ENCODE results near the gene PRRC2B.

DNA sequence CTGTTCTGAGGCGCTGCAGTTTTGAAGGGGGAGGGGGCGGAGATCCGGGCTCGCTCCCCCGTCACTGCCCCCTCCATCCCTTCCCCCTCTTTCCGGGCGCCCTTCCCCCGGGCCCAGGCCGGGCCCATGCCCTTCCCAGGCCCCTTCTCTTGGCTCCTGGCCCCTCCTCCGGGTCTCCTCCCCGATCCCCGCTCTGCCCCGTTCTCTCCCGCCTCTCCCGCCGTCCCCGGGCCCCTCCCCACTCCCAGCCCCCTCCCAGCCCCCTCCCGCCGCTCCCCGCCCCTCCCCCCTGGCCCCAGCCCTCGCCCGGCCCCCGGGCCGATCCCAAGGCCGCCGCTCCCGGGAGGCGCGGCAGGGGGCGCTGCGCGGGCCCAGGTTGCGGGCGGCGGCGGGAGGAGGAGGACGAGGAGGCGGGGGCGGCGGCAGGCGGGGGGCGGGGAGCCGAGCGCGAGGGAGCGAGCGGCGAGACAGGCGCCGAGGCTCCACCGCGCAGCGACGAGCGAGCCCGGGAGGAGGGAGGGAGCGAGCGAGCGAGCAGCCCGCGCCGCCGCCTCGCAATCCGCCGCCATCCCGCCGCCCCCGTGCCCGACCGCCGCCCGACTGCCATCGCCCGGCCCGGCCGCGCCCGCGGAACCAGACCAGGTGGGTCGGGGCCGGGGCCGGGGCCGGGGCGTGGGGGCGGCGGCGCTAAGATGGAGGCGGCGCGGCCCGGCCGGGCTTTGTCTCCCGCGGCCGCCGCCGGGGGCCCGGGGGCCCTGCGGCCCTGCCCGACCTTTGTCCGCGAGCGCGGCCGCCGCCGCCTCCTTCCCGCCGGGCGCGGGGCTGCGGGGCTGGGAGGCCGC is at the start of gene PRRC2B:
- TF ChIP-seq EGR1 (IDR thresholded peaks at IDR 0.05; ENCODE audit: low read depth in 2 of 2) (no peak), TAF1 (conservative IDR thresholded peaks at IDR 0.05) (no peak), SP1 (IDR thresholded peaks at IDR 0.05) (peak; percentile 5), RXRA (IDR thresholded peaks at IDR 0.05) (no peak), FOXA1 (IDR thresholded peaks at IDR 0.05) (no peak), GABPA (IDR thresholded peaks at IDR 0.05 in 1 of 2, conservative IDR thresholded peaks at IDR 0.05 in 1 of 2) (no peak), YY1 (IDR thresholded peaks at IDR 0.05) (peak; percentile 18), JUND (IDR thresholded peaks at IDR 0.05) (no peak), HNF4G (IDR thresholded peaks at IDR 0.05) (no peak)
- TF ChIP-seq, protein P1, sequence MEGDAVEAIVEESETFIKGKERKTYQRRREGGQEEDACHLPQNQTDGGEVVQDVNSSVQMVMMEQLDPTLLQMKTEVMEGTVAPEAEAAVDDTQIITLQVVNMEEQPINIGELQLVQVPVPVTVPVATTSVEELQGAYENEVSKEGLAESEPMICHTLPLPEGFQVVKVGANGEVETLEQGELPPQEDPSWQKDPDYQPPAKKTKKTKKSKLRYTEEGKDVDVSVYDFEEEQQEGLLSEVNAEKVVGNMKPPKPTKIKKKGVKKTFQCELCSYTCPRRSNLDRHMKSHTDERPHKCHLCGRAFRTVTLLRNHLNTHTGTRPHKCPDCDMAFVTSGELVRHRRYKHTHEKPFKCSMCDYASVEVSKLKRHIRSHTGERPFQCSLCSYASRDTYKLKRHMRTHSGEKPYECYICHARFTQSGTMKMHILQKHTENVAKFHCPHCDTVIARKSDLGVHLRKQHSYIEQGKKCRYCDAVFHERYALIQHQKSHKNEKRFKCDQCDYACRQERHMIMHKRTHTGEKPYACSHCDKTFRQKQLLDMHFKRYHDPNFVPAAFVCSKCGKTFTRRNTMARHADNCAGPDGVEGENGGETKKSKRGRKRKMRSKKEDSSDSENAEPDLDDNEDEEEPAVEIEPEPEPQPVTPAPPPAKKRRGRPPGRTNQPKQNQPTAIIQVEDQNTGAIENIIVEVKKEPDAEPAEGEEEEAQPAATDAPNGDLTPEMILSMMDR (IDR thresholded peaks at IDR 0.05; ENCODE audit: low read depth, low read length, missing input control) = peak; percentile 52
- TF ChIP-seq, protein P2, sequence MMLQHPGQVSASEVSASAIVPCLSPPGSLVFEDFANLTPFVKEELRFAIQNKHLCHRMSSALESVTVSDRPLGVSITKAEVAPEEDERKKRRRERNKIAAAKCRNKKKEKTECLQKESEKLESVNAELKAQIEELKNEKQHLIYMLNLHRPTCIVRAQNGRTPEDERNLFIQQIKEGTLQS (IDR thresholded peaks at IDR 0.05) = no peak
- TF ChIP-seq, protein P3, sequence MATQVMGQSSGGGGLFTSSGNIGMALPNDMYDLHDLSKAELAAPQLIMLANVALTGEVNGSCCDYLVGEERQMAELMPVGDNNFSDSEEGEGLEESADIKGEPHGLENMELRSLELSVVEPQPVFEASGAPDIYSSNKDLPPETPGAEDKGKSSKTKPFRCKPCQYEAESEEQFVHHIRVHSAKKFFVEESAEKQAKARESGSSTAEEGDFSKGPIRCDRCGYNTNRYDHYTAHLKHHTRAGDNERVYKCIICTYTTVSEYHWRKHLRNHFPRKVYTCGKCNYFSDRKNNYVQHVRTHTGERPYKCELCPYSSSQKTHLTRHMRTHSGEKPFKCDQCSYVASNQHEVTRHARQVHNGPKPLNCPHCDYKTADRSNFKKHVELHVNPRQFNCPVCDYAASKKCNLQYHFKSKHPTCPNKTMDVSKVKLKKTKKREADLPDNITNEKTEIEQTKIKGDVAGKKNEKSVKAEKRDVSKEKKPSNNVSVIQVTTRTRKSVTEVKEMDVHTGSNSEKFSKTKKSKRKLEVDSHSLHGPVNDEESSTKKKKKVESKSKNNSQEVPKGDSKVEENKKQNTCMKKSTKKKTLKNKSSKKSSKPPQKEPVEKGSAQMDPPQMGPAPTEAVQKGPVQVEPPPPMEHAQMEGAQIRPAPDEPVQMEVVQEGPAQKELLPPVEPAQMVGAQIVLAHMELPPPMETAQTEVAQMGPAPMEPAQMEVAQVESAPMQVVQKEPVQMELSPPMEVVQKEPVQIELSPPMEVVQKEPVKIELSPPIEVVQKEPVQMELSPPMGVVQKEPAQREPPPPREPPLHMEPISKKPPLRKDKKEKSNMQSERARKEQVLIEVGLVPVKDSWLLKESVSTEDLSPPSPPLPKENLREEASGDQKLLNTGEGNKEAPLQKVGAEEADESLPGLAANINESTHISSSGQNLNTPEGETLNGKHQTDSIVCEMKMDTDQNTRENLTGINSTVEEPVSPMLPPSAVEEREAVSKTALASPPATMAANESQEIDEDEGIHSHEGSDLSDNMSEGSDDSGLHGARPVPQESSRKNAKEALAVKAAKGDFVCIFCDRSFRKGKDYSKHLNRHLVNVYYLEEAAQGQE (IDR thresholded peaks at IDR 0.05) = no peak
- TF ChIP-seq, protein P4, sequence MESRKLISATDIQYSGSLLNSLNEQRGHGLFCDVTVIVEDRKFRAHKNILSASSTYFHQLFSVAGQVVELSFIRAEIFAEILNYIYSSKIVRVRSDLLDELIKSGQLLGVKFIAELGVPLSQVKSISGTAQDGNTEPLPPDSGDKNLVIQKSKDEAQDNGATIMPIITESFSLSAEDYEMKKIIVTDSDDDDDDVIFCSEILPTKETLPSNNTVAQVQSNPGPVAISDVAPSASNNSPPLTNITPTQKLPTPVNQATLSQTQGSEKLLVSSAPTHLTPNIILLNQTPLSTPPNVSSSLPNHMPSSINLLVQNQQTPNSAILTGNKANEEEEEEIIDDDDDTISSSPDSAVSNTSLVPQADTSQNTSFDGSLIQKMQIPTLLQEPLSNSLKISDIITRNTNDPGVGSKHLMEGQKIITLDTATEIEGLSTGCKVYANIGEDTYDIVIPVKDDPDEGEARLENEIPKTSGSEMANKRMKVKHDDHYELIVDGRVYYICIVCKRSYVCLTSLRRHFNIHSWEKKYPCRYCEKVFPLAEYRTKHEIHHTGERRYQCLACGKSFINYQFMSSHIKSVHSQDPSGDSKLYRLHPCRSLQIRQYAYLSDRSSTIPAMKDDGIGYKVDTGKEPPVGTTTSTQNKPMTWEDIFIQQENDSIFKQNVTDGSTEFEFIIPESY (IDR thresholded peaks at IDR 0.05) = no peak
- TF ChIP-seq, protein P5, sequence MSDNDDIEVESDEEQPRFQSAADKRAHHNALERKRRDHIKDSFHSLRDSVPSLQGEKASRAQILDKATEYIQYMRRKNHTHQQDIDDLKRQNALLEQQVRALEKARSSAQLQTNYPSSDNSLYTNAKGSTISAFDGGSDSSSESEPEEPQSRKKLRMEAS (IDR thresholded peaks at IDR 0.05) = no peak

Data from liver (tissue), 3 donors.